GM18909 (cell line): Measurements from ENCODE around the gene RHAG.

Experiments
- ATAC-seq: cut with Tn5 transposase; IDR thresholded peaks from one replicate; pipeline ENCODE4 v1.9.1; 2021; ENCODE audit warnings: mild to moderate bottlenecking; ENCODE audit not compliant: unreplicated experiment, poor library complexity

Gene RHAG

GRCh38 chr6:49570474-49571079 lies 66.1 kb downstream of the RHAG start:
- ATAC-seq = no peak

- ATAC-seq = no peak
Measured at GRCh38 chr6:49565855-49566254, 70.8 kb downstream of the RHAG start.

GRCh38 chr6:49565261-49565660 lies 71.4 kb downstream of the RHAG start:
- ATAC-seq = no peak

GRCh38 chr6:49564552-49564951 lies 72.1 kb downstream of the RHAG start:
- ATAC-seq = no peak

- ATAC-seq = no peak
Measured at GRCh38 chr6:49563006-49563886, 73.4 kb downstream of the RHAG start.

- no peak for ATAC-seq
Measured at GRCh38 chr6:49558238-49558637, 78.4 kb downstream of the RHAG start.

- no peak for ATAC-seq
Measured at GRCh38 chr6:49557177-49557576, 79.5 kb downstream of the RHAG start.

GRCh38 chr6:49556429-49556837 lies 80.2 kb downstream of the RHAG start:
- no peak for ATAC-seq

- no peak for ATAC-seq
Measured at GRCh38 chr6:49555951-49556350, 80.7 kb downstream of the RHAG start.
